Measurements from ENCODE around the gene DDB1. TPM values are rescaled to one million over a fixed set of nuclear protein-coding genes. Genes with fewer than 3 reads are reported as not detected.
A peak's percentile ranks its signal among the peaks of the same experiment; 100 is the strongest.
"Not testable (repeated sequence)": the region's sequence is repeated elsewhere in the genome, so short reads cannot be mapped to it uniquely, and the experiment has no call there.

The DDB1 gene
- total and polyA plus RNA-seq, 7 donors: 111 to 187 (median 161) TPM

GRCh38 chr11:61256710-61257482, 76.0 kb downstream of the DDB1 start:
- 92 to 94% (median 92%) methylated on average over 18 of the region's 18 CpGs for WGBS, 3 donors
- no peak for ATAC-seq
- Histone ChIP-seq H3K4me1 (no peaks in the 10 kb centered on the region), H3K9me3 (no peaks in the 10 kb centered on the region), H3K36me3 (ENCODE audit: insufficient read depth in 1 of 2, low read depth in 1 of 2) (no peaks in the 10 kb centered on the region), H3K4me3 (no peak overlapping the region), H3K27ac (no peak overlapping the region), H3K27me3 (ENCODE audit: insufficient read depth in 3 of 3, low read length in 2 of 3) (no peaks in the 10 kb centered on the region)
- no peak for TF ChIP-seq CTCF (IDR thresholded peaks at IDR 0.05)
- no peak for DNase-seq
- intact Hi-C loops (cut with DNase I): loop anchor here in 1 of 2 donors (10.0 kb wide), 1 partner anchor 62 kb away; no protein-coding TSS in a partner anchor

GRCh38 chr11:61254403-61255025, 78.4 kb downstream of the DDB1 start:
- H3K4me1 ChIP-seq: no peaks in the 10 kb centered on the region
- H3K9me3 ChIP-seq: no peaks in the 10 kb centered on the region
- intact Hi-C loops (cut with DNase I): loop anchor here in 1 of 2 donors (10.0 kb wide), 1 partner anchor 60 kb away; no protein-coding TSS in a partner anchor
- no peaks in the 10 kb centered on the region for H3K36me3 ChIP-seq (ENCODE audit: insufficient read depth in 1 of 2, low read depth in 1 of 2)
- no peaks in the 10 kb centered on the region for H3K27me3 ChIP-seq (ENCODE audit: insufficient read depth in 3 of 3, low read length in 2 of 3)
- H3K4me3 ChIP-seq: no peak overlapping the region
- H3K27ac ChIP-seq: no peak overlapping the region
- DNase-seq (peak; percentile 45 to 71), ATAC-seq (peak; percentile 56 to 73 (median 68))
- TF ChIP-seq CTCF (IDR thresholded peaks at IDR 0.05): peak; percentile 66
- WGBS, 3 donors: 64 to 67% (median 66%) methylated on average over 12 of the region's 12 CpGs

GRCh38 chr11:61252332-61252731, 80.6 kb downstream of the DDB1 start:
- WGBS, 3 donors: 51 to 62% (median 56%) methylated on average over 1 of the region's 1 CpG
- not testable (repeated sequence) for ATAC-seq, H3K27ac ChIP-seq

GRCh38 chr11:61250796-61251765, 81.8 kb downstream of the DDB1 start:
- H3K4me1 ChIP-seq; H3K27ac ChIP-seq; H3K9me3 ChIP-seq; H3K36me3 ChIP-seq (ENCODE audit: insufficient read depth in 1 of 2, low read depth in 1 of 2); H3K4me3 ChIP-seq: not testable (repeated sequence)
- peaks cover 0 to 23% (median 0%) of the 10 kb centered on the region in 3 donors for H3K27me3 ChIP-seq (ENCODE audit: insufficient read depth in 3 of 3, low read length in 2 of 3)
- WGBS, 3 donors: 25 to 30% (median 28%) methylated on average over 20 of the region's 20 CpGs
- peak in 1 of 4 donors; percentile 66 for ATAC-seq
- intact Hi-C loops (cut with DNase I): loop anchor here in 1 of 2 donors (10.0 kb wide), 1 partner anchor 56 kb away; no protein-coding TSS in a partner anchor
- peak in 1 of 2 donors; percentile 79 for DNase-seq

More at GRCh38 chr11:61252332-61252731, 80.6 kb downstream of the DDB1 start:
- not testable (repeated sequence) for H3K9me3 ChIP-seq; DNase-seq; H3K4me1 ChIP-seq; H3K4me3 ChIP-seq; H3K36me3 ChIP-seq (ENCODE audit: insufficient read depth in 1 of 2, low read depth in 1 of 2)
- peaks cover 0 to 12% (median 0%) of the 10 kb centered on the region in 3 donors for H3K27me3 ChIP-seq (ENCODE audit: insufficient read depth in 3 of 3, low read length in 2 of 3)
- intact Hi-C loops (cut with DNase I): loop anchor here in 1 of 2 donors (10.0 kb wide), 1 partner anchor 58 kb away; no protein-coding TSS in a partner anchor

Other genes starting within 250 kb of the DDB1 start
- gene CD5, start 230.6 kb downstream of the DDB1 start, total RNA-seq: under 1 TPM in 3 of 4 donors, not detected in 1; 0.08 to 0.17 (median 0.17) TPM
- gene CD5, start 230.6 kb downstream of the DDB1 start, polyA plus RNA-seq: under 1 TPM in 2 of 3 donors, not detected in 1; 0.04 to 0.05 TPM
- gene VPS37C, start 171.7 kb downstream of the DDB1 start, total RNA-seq: 10 to 100 TPM; 16.9 to 27.3 (median 23.5) TPM
- 10 to 100 TPM; 18.9 to 39.8 (median 25.6) TPM for gene VPS37C, start 171.7 kb downstream of the DDB1 start, polyA plus RNA-seq
- under 1 TPM in 1 of 4 donors, not detected in 3; 0.84 TPM for gene PGA3, start 129.6 kb downstream of the DDB1 start, total RNA-seq
- gene PGA3, start 129.6 kb downstream of the DDB1 start, polyA plus RNA-seq: 1 to 10 TPM in 2 of 3 donors, under 1 TPM in 1; 0.29 to 1.1 (median 1.1) TPM
- 1 to 10 TPM in 1 of 4 donors, under 1 TPM in 1, not detected in 2; 0.57 to 1.4 TPM for gene PGA4, start 110.8 kb downstream of the DDB1 start, total RNA-seq
- 1 to 10 TPM in 1 of 3 donors, under 1 TPM in 2; 0.08 to 1.1 (median 0.48) TPM for gene PGA4, start 110.8 kb downstream of the DDB1 start, polyA plus RNA-seq
- under 1 TPM in 2 of 4 donors, not detected in 2; 0.19 to 0.42 TPM for gene PGA5, start 91.9 kb downstream of the DDB1 start, total RNA-seq
- under 1 TPM in 2 of 3 donors, not detected in 1; 0.17 to 0.44 TPM for gene PGA5, start 91.9 kb downstream of the DDB1 start, polyA plus RNA-seq
- 1 to 10 TPM in 2 of 4 donors, under 1 TPM in 2; 0.84 to 1.4 (median 1.1) TPM for gene VWCE, start 37.8 kb downstream of the DDB1 start, total RNA-seq
- gene VWCE, start 37.8 kb downstream of the DDB1 start, polyA plus RNA-seq: under 1 TPM; 0.23 to 0.57 (median 0.43) TPM
- 10 to 100 TPM; 10.9 to 30.4 (median 16.5) TPM for gene TKFC, start 123 bp upstream of the DDB1 start, total RNA-seq
- 10 to 100 TPM in 1 of 3 donors, 1 to 10 TPM in 2; 7.2 to 17.6 (median 7.5) TPM for gene TKFC, start 123 bp upstream of the DDB1 start, polyA plus RNA-seq
- 10 to 100 TPM; 10.3 to 20.6 (median 17.5) TPM for gene CYB561A3, start 28.8 kb upstream of the DDB1 start, total RNA-seq
- 10 to 100 TPM in 2 of 3 donors, 1 to 10 TPM in 1; 7.7 to 25.1 (median 12.1) TPM for gene CYB561A3, start 28.8 kb upstream of the DDB1 start, polyA plus RNA-seq
- 10 to 100 TPM; 12.9 to 28.9 (median 21.0) TPM for gene TMEM138, start 29.3 kb upstream of the DDB1 start, total RNA-seq
- 10 to 100 TPM; 25.2 to 37.0 (median 31.5) TPM for gene TMEM138, start 29.3 kb upstream of the DDB1 start, polyA plus RNA-seq
- gene TMEM216, start 59.5 kb upstream of the DDB1 start, total RNA-seq: 1 to 10 TPM; 3.5 to 6.4 (median 4.8) TPM
- 10 to 100 TPM in 2 of 3 donors, 1 to 10 TPM in 1; 5.6 to 18.0 (median 10.8) TPM for gene TMEM216, start 59.5 kb upstream of the DDB1 start, polyA plus RNA-seq
- gene CPSF7, start 96.9 kb upstream of the DDB1 start, total RNA-seq: 10 to 100 TPM; 51.1 to 66.2 (median 55.4) TPM
- 10 to 100 TPM; 28.2 to 48.2 (median 39.9) TPM for gene CPSF7, start 96.9 kb upstream of the DDB1 start, polyA plus RNA-seq
- 10 to 100 TPM; 29.4 to 45.2 (median 33.7) TPM for gene SDHAF2, start 97.0 kb upstream of the DDB1 start, total RNA-seq
- 100 to 1,000 TPM in 1 of 3 donors, 10 to 100 TPM in 2; 52.7 to 103 (median 84.4) TPM for gene SDHAF2, start 97.0 kb upstream of the DDB1 start, polyA plus RNA-seq
- gene LRRC10B, start 175.6 kb upstream of the DDB1 start, total RNA-seq: under 1 TPM in 3 of 4 donors, not detected in 1; 0.27 to 0.69 (median 0.64) TPM
- gene LRRC10B, start 175.6 kb upstream of the DDB1 start, polyA plus RNA-seq: 1 to 10 TPM in 1 of 3 donors, under 1 TPM in 2; 0.24 to 2.1 (median 0.40) TPM
- 1 to 10 TPM; 1.9 to 2.8 (median 2.1) TPM for gene SYT7, start 248.0 kb upstream of the DDB1 start, total RNA-seq
- 1 to 10 TPM in 2 of 3 donors, under 1 TPM in 1; 0.96 to 3.5 (median 1.4) TPM for gene SYT7, start 248.0 kb upstream of the DDB1 start, polyA plus RNA-seq

All from psoas muscle (tissue), 8 donors.